ENCODE data around the gene OSBPL8. TPM values are rescaled to one million over a fixed set of nuclear protein-coding genes. Genes with fewer than 3 reads are reported as not detected.

Gene OSBPL8
- total and polyA plus RNA-seq, 9 of the 15 experiments (the other 6 are each of a cell fraction or from before 2014, with no cell fraction given): 17.4 to 82.7 (median 42.8) TPM

DNA sequence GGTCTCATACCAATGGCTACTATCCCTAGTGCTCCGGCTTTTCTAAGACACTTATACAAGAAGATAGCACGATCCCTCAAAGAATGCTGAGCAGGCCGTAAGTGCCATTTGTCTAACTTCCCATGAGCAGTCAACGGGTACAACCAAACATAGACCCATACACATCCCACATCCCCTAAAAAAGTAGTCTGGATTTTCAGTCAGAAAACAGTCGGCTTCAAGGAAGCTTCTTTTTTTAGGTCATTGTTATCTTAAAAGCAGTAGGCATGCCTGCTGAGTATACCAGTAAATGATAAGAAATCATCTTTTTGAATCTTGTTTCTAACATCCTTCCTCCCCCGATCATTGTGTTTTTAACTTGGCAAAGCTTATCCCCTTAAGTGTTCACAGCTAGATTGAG lies 19.8 kb downstream of the OSBPL8 start (continued):
- TF ChIP-seq, protein P1, sequence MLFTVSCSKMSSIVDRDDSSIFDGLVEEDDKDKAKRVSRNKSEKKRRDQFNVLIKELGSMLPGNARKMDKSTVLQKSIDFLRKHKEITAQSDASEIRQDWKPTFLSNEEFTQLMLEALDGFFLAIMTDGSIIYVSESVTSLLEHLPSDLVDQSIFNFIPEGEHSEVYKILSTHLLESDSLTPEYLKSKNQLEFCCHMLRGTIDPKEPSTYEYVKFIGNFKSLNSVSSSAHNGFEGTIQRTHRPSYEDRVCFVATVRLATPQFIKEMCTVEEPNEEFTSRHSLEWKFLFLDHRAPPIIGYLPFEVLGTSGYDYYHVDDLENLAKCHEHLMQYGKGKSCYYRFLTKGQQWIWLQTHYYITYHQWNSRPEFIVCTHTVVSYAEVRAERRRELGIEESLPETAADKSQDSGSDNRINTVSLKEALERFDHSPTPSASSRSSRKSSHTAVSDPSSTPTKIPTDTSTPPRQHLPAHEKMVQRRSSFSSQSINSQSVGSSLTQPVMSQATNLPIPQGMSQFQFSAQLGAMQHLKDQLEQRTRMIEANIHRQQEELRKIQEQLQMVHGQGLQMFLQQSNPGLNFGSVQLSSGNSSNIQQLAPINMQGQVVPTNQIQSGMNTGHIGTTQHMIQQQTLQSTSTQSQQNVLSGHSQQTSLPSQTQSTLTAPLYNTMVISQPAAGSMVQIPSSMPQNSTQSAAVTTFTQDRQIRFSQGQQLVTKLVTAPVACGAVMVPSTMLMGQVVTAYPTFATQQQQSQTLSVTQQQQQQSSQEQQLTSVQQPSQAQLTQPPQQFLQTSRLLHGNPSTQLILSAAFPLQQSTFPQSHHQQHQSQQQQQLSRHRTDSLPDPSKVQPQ (CRISPR knock-in tag; IDR thresholded peaks at IDR 0.05; ENCODE audit: borderline replicate concordance): no peak
- TF ChIP-seq SIN3A (IDR thresholded peaks at IDR 0.05; ENCODE audit: borderline replicate concordance in 2 of 2, control insufficient read depth in 1 of 2, low read depth in 2 of 2, low read length in 2 of 2) (no peak), ZSCAN32 (CRISPR knock-in tag; IDR thresholded peaks at IDR 0.05) (no peak), ZNF224 (CRISPR knock-in tag; IDR thresholded peaks at IDR 0.05) (no peak), ZNF143 (CRISPR knock-in tag; IDR thresholded peaks at IDR 0.05) (no peak), SIX5 (IDR thresholded peaks at IDR 0.05; ENCODE audit: borderline replicate concordance in 1 of 2, insufficient read depth in 1 of 2, low read depth in 1 of 2, low read length in 2 of 2) (no peak), ZNF785 (CRISPR knock-in tag; IDR thresholded peaks at IDR 0.05) (no peak), RFX5 (IDR thresholded peaks at IDR 0.05; ENCODE audit: low read depth, low read length) (no peak), CHCHD3 (CRISPR knock-in tag; IDR thresholded peaks at IDR 0.05) (no peak), RBM25 (IDR thresholded peaks at IDR 0.05; ENCODE audit: low read depth, low read length, severe bottlenecking) (no peak), DIDO1 (tag; IDR thresholded peaks at IDR 0.05; ENCODE audit: low read depth) (no peak), ZNF311 (CRISPR knock-in tag; IDR thresholded peaks at IDR 0.05) (no peak), MCM5 (IDR thresholded peaks at IDR 0.05; ENCODE audit: low read depth) (no peak), TRIM28 (IDR thresholded peaks at IDR 0.05) (peak; percentile 86; the same call in 1 of the 2 replicates), ZNF408 (CRISPR knock-in tag; IDR thresholded peaks at IDR 0.05; ENCODE audit: low read depth) (no peak), SOX6 (IDR thresholded peaks at IDR 0.05) (peak; percentile 89)
- TF ChIP-seq, protein P2, sequence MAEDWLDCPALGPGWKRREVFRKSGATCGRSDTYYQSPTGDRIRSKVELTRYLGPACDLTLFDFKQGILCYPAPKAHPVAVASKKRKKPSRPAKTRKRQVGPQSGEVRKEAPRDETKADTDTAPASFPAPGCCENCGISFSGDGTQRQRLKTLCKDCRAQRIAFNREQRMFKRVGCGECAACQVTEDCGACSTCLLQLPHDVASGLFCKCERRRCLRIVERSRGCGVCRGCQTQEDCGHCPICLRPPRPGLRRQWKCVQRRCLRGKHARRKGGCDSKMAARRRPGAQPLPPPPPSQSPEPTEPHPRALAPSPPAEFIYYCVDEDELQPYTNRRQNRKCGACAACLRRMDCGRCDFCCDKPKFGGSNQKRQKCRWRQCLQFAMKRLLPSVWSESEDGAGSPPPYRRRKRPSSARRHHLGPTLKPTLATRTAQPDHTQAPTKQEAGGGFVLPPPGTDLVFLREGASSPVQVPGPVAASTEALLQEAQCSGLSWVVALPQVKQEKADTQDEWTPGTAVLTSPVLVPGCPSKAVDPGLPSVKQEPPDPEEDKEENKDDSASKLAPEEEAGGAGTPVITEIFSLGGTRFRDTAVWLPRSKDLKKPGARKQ (CRISPR knock-in tag; IDR thresholded peaks at IDR 0.05): no peak
- TF ChIP-seq, protein P3, sequence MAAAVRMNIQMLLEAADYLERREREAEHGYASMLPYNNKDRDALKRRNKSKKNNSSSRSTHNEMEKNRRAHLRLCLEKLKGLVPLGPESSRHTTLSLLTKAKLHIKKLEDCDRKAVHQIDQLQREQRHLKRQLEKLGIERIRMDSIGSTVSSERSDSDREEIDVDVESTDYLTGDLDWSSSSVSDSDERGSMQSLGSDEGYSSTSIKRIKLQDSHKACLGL (CRISPR knock-in tag; IDR thresholded peaks at IDR 0.05; ENCODE audit: borderline replicate concordance, poor library complexity, severe bottlenecking): no peak
- TF ChIP-seq, protein P4, sequence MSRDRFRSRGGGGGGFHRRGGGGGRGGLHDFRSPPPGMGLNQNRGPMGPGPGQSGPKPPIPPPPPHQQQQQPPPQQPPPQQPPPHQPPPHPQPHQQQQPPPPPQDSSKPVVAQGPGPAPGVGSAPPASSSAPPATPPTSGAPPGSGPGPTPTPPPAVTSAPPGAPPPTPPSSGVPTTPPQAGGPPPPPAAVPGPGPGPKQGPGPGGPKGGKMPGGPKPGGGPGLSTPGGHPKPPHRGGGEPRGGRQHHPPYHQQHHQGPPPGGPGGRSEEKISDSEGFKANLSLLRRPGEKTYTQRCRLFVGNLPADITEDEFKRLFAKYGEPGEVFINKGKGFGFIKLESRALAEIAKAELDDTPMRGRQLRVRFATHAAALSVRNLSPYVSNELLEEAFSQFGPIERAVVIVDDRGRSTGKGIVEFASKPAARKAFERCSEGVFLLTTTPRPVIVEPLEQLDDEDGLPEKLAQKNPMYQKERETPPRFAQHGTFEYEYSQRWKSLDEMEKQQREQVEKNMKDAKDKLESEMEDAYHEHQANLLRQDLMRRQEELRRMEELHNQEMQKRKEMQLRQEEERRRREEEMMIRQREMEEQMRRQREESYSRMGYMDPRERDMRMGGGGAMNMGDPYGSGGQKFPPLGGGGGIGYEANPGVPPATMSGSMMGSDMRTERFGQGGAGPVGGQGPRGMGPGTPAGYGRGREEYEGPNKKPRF (IDR thresholded peaks at IDR 0.05; ENCODE audit: low read depth, low read length): no peak
- TF ChIP-seq, protein P5, sequence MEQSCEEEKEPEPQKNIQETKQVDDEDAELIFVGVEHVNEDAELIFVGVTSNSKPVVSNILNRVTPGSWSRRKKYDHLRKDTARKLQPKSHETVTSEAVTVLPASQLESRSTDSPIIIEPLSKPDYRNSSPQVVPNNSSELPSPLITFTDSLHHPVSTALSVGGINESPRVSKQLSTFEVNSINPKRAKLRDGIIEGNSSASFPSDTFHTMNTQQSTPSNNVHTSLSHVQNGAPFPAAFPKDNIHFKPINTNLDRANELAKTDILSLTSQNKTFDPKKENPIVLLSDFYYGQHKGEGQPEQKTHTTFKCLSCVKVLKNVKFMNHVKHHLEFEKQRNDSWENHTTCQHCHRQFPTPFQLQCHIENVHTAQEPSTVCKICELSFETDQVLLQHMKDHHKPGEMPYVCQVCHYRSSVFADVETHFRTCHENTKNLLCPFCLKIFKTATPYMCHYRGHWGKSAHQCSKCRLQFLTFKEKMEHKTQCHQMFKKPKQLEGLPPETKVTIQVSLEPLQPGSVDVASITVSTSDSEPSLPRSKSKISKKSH (CRISPR knock-in tag; IDR thresholded peaks at IDR 0.05): no peak
